ENCODE data around the gene RAB10.

RAB10 gene

DNA sequence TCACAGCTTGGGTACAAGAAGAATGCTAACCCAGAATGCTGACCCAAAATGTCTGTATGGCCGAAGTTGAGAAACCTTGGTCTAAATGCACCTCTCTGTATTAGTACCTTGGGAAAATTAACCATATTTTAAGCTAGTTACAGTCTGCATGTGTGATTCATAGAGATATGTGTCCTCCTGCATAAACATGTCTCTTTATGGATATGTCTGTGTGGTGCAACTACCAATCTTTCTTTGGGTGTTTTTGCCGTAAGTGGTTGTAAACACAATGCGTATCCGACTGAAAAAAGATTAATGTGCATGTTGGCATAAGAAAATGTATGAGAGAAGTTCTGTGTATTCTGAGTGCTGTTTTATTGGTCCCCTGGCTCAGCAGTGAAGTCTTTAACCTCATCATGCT is 84.8 kb downstream of the RAB10 start:
- no peak for ATAC-seq
- TF ChIP-seq OSR1 (CRISPR knock-in tag; IDR thresholded peaks at IDR 0.05) (no peak), CSDC2 (CRISPR knock-in tag; IDR thresholded peaks at IDR 0.05) (no peak), TOX (CRISPR knock-in tag; IDR thresholded peaks at IDR 0.05; ENCODE audit: borderline replicate concordance) (no peak), TCF4 (CRISPR knock-in tag; IDR thresholded peaks at IDR 0.05; ENCODE audit: borderline replicate concordance) (no peak), GLIS3 (CRISPR knock-in tag; IDR thresholded peaks at IDR 0.05) (no peak), ESRRG (CRISPR knock-in tag; IDR thresholded peaks at IDR 0.05) (no peak), ZNF8 (CRISPR knock-in tag; IDR thresholded peaks at IDR 0.05) (no peak), ZNF70 (CRISPR knock-in tag; IDR thresholded peaks at IDR 0.05) (no peak), ZC3H10 (CRISPR knock-in tag; IDR thresholded peaks at IDR 0.05) (no peak), ISL1 (CRISPR knock-in tag; IDR thresholded peaks at IDR 0.05) (no peak), RARB (CRISPR knock-in tag; IDR thresholded peaks at IDR 0.05) (no peak), PPARA (CRISPR knock-in tag; IDR thresholded peaks at IDR 0.05; ENCODE audit: borderline replicate concordance) (no peak), ZFP3 (CRISPR knock-in tag; IDR thresholded peaks at IDR 0.05) (no peak), SNAI2 (CRISPR knock-in tag; IDR thresholded peaks at IDR 0.05) (no peak), ZNF565 (CRISPR knock-in tag; conservative IDR thresholded peaks at IDR 0.05; ENCODE audit: low read depth) (no peak), ARNTL (CRISPR knock-in tag; IDR thresholded peaks at IDR 0.05; ENCODE audit: borderline replicate concordance, low read depth) (no peak), BACH2 (CRISPR knock-in tag; IDR thresholded peaks at IDR 0.05; ENCODE audit: borderline replicate concordance) (no peak)
- TF ChIP-seq, protein P1, sequence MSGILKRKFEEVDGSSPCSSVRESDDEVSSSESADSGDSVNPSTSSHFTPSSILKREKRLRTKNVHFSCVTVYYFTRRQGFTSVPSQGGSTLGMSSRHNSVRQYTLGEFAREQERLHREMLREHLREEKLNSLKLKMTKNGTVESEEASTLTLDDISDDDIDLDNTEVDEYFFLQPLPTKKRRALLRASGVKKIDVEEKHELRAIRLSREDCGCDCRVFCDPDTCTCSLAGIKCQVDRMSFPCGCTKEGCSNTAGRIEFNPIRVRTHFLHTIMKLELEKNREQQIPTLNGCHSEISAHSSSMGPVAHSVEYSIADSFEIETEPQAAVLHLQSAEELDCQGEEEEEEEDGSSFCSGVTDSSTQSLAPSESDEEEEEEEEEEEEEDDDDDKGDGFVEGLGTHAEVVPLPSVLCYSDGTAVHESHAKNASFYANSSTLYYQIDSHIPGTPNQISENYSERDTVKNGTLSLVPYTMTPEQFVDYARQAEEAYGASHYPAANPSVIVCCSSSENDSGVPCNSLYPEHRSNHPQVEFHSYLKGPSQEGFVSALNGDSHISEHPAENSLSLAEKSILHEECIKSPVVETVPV (CRISPR knock-in tag; IDR thresholded peaks at IDR 0.05), result no peak
- TF ChIP-seq, protein P2, sequence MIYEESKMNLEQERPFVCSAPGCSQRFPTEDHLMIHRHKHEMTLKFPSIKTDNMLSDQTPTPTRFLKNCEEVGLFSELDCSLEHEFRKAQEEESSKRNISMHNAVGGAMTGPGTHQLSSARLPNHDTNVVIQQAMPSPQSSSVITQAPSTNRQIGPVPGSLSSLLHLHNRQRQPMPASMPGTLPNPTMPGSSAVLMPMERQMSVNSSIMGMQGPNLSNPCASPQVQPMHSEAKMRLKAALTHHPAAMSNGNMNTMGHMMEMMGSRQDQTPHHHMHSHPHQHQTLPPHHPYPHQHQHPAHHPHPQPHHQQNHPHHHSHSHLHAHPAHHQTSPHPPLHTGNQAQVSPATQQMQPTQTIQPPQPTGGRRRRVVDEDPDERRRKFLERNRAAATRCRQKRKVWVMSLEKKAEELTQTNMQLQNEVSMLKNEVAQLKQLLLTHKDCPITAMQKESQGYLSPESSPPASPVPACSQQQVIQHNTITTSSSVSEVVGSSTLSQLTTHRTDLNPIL (CRISPR knock-in tag; IDR thresholded peaks at IDR 0.05; ENCODE audit: low read depth), result no peak
- TF ChIP-seq, protein P3, sequence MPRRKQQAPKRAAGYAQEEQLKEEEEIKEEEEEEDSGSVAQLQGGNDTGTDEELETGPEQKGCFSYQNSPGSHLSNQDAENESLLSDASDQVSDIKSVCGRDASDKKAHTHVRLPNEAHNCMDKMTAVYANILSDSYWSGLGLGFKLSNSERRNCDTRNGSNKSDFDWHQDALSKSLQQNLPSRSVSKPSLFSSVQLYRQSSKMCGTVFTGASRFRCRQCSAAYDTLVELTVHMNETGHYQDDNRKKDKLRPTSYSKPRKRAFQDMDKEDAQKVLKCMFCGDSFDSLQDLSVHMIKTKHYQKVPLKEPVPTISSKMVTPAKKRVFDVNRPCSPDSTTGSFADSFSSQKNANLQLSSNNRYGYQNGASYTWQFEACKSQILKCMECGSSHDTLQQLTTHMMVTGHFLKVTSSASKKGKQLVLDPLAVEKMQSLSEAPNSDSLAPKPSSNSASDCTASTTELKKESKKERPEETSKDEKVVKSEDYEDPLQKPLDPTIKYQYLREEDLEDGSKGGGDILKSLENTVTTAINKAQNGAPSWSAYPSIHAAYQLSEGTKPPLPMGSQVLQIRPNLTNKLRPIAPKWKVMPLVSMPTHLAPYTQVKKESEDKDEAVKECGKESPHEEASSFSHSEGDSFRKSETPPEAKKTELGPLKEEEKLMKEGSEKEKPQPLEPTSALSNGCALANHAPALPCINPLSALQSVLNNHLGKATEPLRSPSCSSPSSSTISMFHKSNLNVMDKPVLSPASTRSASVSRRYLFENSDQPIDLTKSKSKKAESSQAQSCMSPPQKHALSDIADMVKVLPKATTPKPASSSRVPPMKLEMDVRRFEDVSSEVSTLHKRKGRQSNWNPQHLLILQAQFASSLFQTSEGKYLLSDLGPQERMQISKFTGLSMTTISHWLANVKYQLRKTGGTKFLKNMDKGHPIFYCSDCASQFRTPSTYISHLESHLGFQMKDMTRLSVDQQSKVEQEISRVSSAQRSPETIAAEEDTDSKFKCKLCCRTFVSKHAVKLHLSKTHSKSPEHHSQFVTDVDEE (CRISPR knock-in tag; IDR thresholded peaks at IDR 0.05), result no peak

DNA sequence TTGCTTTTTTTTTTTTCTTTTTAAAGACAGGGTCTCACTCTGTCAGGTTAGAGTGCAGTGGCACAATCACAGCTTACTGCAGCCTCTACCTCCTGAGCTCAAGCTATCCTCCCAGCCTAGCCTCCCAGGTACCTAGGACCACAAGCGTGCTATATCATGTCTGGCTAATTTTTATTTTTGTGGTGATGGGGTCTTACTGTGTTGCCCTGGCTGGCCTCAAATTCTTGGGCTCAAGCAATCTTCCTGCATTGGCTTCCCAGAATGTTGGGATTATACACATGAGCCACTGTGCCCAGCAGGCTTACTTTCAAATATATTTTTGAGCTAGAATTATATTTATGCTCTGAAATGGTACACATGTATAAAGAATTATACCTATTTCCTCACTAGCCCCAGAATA is 85.6 kb downstream of the RAB10 start:
- ATAC-seq, result no peak
- TF ChIP-seq, protein P2 (CRISPR knock-in tag; IDR thresholded peaks at IDR 0.05; ENCODE audit: low read depth), result no peak
- no peak for TF ChIP-seq ZNF70 (CRISPR knock-in tag; IDR thresholded peaks at IDR 0.05)
- TF ChIP-seq, protein P3 (CRISPR knock-in tag; IDR thresholded peaks at IDR 0.05), result no peak
- no peak for TF ChIP-seq ZFP3 (CRISPR knock-in tag; IDR thresholded peaks at IDR 0.05)
- no peak for TF ChIP-seq ZNF565 (CRISPR knock-in tag; conservative IDR thresholded peaks at IDR 0.05; ENCODE audit: low read depth)
- no peak for TF ChIP-seq OSR1 (CRISPR knock-in tag; IDR thresholded peaks at IDR 0.05)
- TF ChIP-seq ARNTL (CRISPR knock-in tag; IDR thresholded peaks at IDR 0.05; ENCODE audit: borderline replicate concordance, low read depth), result no peak
- TF ChIP-seq TOX (CRISPR knock-in tag; IDR thresholded peaks at IDR 0.05; ENCODE audit: borderline replicate concordance), result no peak
- TF ChIP-seq ZNF8 (CRISPR knock-in tag; IDR thresholded peaks at IDR 0.05), result no peak
- no peak for TF ChIP-seq ISL1 (CRISPR knock-in tag; IDR thresholded peaks at IDR 0.05)
- no peak for TF ChIP-seq PPARA (CRISPR knock-in tag; IDR thresholded peaks at IDR 0.05; ENCODE audit: borderline replicate concordance)

DNA sequence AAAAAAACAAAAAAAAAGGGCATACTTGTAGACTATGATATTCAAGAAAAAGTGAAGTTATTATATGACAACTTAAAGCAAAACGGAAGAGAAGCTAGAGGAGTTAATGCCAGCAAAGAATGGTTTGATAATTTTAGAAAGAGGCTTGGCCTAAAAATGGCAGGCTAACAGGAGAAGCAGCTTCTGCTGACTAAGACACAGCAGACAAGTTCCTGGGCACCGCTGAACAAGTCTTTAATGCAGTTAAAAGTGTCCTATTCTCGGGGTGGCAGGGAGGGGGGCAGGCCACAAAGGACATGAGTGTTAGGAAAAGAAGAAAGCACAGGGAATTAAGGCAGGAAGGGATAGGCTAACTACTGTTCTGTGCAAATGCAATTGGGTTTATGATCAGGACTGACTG is 88.7 kb downstream of the RAB10 start:
- ATAC-seq, result no peak
- TF ChIP-seq TCF4 (CRISPR knock-in tag; IDR thresholded peaks at IDR 0.05; ENCODE audit: borderline replicate concordance) (no peak), ISL1 (CRISPR knock-in tag; IDR thresholded peaks at IDR 0.05) (no peak), SNAI2 (CRISPR knock-in tag; IDR thresholded peaks at IDR 0.05) (no peak), ZNF70 (CRISPR knock-in tag; IDR thresholded peaks at IDR 0.05) (no peak), ZNF8 (CRISPR knock-in tag; IDR thresholded peaks at IDR 0.05) (no peak), ZFP30 (CRISPR knock-in tag; IDR thresholded peaks at IDR 0.05) (no peak), ZFP3 (CRISPR knock-in tag; IDR thresholded peaks at IDR 0.05) (no peak), ARNTL (CRISPR knock-in tag; IDR thresholded peaks at IDR 0.05; ENCODE audit: borderline replicate concordance, low read depth) (no peak), GLIS3 (CRISPR knock-in tag; IDR thresholded peaks at IDR 0.05) (no peak), ESRRG (CRISPR knock-in tag; IDR thresholded peaks at IDR 0.05) (no peak), BACH2 (CRISPR knock-in tag; IDR thresholded peaks at IDR 0.05; ENCODE audit: borderline replicate concordance) (no peak), TOX (CRISPR knock-in tag; IDR thresholded peaks at IDR 0.05; ENCODE audit: borderline replicate concordance) (no peak)
- TF ChIP-seq, protein P1 (CRISPR knock-in tag; IDR thresholded peaks at IDR 0.05), result no peak
- TF ChIP-seq, protein P4, sequence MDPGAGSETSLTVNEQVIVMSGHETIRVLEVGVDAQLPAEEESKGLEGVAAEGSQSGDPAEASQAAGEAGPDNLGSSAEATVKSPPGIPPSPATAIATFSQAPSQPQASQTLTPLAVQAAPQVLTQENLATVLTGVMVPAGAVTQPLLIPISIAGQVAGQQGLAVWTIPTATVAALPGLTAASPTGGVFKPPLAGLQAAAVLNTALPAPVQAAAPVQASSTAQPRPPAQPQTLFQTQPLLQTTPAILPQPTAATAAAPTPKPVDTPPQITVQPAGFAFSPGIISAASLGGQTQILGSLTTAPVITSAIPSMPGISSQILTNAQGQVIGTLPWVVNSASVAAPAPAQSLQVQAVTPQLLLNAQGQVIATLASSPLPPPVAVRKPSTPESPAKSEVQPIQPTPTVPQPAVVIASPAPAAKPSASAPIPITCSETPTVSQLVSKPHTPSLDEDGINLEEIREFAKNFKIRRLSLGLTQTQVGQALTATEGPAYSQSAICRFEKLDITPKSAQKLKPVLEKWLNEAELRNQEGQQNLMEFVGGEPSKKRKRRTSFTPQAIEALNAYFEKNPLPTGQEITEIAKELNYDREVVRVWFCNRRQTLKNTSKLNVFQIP (CRISPR knock-in tag; IDR thresholded peaks at IDR 0.05; ENCODE audit: borderline replicate concordance, low read depth), result no peak

Data from SK-N-SH treated with all-trans-retinoic acid at 6 μM for 48 hours (cell line).